HG03432 (cell line): Measurements from ENCODE around the gene TRIM65.

Experiments used
- ATAC-seq: cut with Tn5 transposase; IDR thresholded peaks from one replicate; pipeline ENCODE4 v1.9.1; 2021; ENCODE audit warnings: mild to moderate bottlenecking, moderate library complexity; ENCODE audit not compliant: unreplicated experiment

The TRIM65 gene

GRCh38 chr17:75839942-75840798 lies 56.6 kb downstream of the TRIM65 start:
- ATAC-seq = no peak
